Endometrial microvascular endothelial cells (primary cell): ENCODE measurements around the gene GLOD4. TPM values are rescaled to one million over a fixed set of nuclear protein-coding genes. Genes with fewer than 3 reads are reported as not detected.
"Not testable (repeated sequence)": the region's sequence is repeated elsewhere in the genome, so short reads cannot be mapped to it uniquely, and the experiment has no call there.

Experiments
- in situ Hi-C: cut with HindIII; loops from 2 replicates; pipeline ENCODE4 v1.10.0; 2017; ENCODE audit warnings: low sequenced_read_pairs, low pct_unique_long_range_greater_than_20kb; ENCODE audit errors: inconsistent ontology term
- total RNA-seq: library from RNA; depleted of rRNA; stranded (reverse); fragments of >200 nt; gene quantifications from one replicate; pipeline ENCODE4 v1.2.3, GENCODE V29; 2015; ENCODE audit errors: inconsistent ontology term

The GLOD4 gene
- total RNA-seq, 1 donor from 2014 or later = 73.4 TPM

- in situ Hi-C loops = loop anchor here (25.0 kb wide), 1 partner anchor 173 kb away; no protein-coding TSS in a partner anchor
Observed at GRCh38 chr17:789160-789840, 7.2 kb upstream of the GLOD4 start.

DNA sequence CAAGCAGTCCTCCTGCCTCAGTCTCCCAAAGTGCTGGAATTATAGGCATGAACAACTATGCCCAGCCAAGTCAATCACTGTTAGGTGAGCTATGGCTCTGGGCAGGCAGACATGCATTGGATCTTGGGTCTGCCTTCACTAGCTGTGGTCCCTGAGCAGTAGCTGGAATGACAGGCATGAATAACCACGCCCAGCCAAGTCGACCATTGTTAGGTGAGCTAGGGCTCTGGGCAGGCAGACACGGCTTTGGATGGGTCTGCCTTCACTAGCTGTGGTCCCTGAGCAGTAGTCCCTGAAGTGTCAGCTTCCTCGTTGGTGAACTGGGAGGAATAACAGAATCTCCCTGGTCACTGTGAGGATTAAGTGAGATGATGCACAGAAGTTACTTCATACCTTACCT is 6.5 kb upstream of the GLOD4 start:
- in situ Hi-C loops = loop anchor here (25.0 kb wide), 1 partner anchor 174 kb away; no protein-coding TSS in a partner anchor

GRCh38 chr17:787641-788221 is 5.7 kb upstream of the GLOD4 start:
- in situ Hi-C loops = loop anchor here (25.0 kb wide), 1 partner anchor 175 kb away; no protein-coding TSS in a partner anchor

GRCh38 chr17:785901-786300 is 3.8 kb upstream of the GLOD4 start:
- in situ Hi-C loops = loop anchor here (25.0 kb wide), 1 partner anchor 176 kb away; no protein-coding TSS in a partner anchor

DNA sequence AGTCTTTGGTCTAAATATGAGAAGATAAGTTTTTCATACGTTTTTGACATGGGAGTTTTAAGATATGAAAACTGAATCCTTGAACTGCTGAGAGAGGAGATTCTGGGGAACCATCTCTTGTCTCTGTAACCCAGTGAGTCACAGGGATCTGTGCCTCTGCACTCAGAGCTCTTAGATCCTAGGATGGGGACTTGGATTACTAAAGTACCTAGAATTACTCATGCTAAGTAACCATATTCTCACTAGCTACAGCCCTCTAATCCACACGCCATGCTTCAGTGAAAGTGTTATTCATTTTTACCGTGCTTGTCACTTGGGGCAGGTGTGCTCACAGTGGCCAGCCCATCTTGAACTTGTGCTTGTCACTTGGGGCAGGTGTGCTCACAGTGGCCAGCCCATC is 2.1 kb upstream of the GLOD4 start:
- in situ Hi-C loops = loop anchor here (25.0 kb wide), 1 partner anchor 178 kb away; no protein-coding TSS in a partner anchor

- in situ Hi-C loops = loop anchor here (25.0 kb wide), 1 partner anchor 184 kb away; no protein-coding TSS in a partner anchor
Observed at GRCh38 chr17:778096-778495, 4.0 kb downstream of the GLOD4 start.

GRCh38 chr17:774313-774584 is 7.8 kb downstream of the GLOD4 start:
- in situ Hi-C loops = no loop called here

DNA sequence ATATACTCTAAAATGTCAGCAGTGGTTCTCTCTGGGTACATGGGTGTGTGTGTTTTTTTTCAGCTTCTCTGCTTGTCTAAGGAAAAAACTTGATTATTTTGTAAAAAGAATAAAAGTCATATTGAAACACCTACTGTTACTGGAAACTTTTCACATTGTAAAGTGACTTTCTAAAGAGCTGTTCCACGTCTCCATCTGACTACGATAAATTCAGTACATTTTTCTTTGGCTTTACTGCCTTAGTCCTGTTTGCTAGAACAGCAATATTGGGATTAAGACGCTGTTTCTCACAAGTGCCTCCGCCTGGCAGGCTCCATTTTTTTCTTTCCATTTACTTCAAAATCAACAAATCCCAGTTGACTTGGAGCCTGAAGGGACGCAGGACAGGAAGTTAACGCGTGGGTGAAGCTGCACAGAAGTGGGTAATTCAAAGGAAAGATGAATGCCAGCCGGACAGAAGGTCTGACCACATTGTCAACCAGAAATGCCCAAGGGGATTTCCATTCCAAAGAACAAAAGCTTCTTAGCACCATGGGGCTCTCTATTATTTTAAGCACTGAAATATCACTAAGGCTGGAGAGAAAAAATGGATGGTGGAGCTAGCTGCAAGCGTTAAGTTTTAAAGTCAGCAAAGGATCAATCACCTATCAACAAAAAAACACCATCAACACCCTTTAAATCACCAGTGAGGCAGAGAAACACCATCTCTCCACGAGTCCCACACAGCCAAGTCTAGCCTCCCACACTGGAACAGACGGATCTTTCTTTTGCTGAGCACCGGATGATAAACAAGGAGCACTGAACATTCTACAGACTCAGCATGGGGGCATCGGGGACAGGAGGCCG is 8.4 kb downstream of the GLOD4 start:
- in situ Hi-C loops = no loop called here

DNA sequence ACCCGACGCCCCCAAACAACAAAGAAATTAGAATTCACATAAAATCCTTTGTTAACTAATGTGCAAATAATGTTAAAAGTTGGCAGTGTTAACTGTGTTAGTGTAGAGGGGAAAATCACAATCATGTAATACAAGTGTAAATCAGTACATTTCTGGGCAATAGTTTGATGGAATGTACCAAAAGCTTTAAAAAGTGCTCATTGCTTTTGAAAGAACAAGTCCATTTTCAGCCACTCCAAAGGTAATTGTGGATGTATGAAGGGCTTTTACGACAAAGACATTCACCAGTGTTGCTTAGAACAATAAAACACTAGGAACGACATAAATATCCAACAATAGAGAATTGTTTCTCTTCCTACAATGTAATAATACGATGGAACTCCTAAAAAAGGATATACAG is 9.1 kb downstream of the GLOD4 start:
- in situ Hi-C loops = no loop called here

DNA sequence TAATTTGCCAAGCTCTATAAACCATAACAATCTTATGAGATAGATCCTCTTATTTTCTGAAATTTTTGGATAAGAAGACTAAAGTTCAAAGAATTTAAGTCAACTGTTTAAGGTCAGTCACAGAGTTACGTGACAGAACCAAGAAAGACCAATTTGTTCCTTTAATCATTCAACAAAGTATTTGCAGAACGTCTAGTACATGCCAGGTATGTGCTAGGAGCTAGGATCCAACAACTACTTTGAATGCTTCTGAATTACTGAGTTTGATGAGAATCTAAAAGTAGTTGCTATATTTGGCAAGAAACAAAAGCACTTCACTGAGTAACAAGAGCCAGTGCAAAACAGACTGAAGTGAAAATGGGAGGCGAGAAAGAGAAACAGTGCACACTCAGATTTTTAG is 15.0 kb downstream of the GLOD4 start:
- in situ Hi-C loops = no loop called here

GRCh38 chr17:760371-760770 is 21.7 kb downstream of the GLOD4 start:
- in situ Hi-C loops = no loop called here

GRCh38 chr17:759964-760363 is 22.1 kb downstream of the GLOD4 start:
- in situ Hi-C loops = no loop called here

DNA sequence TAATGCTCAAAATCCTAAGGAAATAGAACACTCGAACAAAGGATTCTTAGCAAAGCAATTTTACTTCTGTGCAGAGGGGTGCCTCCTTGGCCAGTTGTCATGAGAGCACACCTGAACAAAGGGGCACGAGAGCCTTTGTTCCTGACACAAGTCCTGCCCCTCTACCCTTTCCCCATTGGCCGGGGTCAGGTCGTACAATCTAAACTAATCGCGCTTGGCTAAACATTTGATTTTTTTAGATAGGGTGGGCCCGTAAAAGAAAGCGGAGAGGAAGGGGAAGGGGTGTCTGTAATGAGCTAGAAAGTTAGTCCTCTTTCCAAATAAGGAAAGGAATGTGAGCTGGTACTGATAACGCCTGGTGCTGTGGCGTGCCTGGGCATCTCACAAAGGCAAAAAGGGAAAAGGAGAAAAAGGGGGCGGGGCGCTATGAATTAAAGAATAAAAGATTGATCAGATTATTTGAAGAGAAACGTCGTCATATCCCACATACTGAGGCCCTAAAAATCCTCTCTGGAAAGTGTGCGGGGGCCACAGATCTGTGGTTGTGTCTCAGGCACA is 26.0 kb downstream of the GLOD4 start:
- in situ Hi-C loops = not testable (repeated sequence)

GRCh38 chr17:755319-755961 is 26.6 kb downstream of the GLOD4 start:
- in situ Hi-C loops = not testable (repeated sequence)

GRCh38 chr17:753418-753817 is 28.7 kb downstream of the GLOD4 start:
- in situ Hi-C loops = no loop called here

DNA sequence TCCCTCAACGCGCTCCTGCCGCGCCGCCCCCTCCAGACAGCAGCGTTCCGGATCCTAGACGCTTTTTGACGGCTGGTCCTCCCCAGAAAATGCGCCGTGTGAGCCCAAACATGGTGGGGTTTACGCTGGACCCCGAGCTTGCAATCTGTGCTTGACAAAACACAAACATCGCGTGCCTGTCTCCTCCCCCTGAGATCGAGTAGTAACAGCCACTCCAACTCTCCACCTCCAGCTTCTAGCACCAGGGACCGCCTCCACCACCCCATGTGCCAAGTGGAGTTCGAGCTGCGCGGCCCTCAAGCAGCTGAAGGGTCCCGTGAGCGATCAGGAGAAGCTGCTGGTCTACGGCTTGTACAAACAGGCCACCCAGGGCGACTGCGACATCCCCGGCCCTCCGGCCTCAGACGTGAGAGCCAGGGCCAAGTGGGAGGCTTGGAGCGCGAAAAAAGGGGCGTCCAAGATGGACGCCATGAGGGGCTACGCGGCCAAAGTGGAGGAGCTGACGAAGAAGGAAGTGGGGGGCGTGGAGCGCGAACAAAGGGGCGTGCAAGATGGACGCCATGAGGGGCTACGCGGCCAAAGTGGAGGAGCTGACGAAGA is 29.4 kb downstream of the GLOD4 start:
- in situ Hi-C loops = no loop called here

DNA sequence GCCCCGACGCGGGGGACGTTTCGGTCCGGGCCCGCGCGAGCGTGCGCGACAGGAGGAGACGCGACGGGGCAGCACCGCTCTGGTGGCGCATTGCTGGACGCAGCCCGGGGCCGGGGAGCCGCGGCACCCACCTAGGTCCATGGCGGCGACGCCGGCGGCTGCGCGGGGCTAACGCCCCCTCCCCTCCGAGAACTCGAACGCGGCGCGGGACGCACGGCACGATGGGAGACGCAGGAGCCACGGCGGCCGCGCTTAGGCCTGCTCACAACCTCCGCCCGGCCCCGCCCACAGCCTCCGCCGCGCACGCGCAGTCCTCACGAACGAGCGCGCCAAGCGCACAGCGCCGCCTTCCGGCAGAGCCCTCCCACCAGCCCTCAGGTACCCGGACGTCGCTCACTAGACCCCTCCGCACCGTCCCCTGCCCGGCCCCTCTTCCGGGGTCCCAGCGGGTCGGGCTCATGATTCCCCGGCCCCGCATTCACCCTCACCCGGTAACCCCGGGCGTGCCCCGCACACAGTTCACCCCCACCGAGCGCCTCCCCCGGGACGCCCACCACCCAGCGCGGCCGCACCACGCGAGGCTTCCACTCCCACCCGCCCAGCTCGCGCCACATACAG is 30.0 kb downstream of the GLOD4 start, which contains the start of gene GEMIN4:
Gene GEMIN4, minus strand, starts transcription at position 263 of the 618 bp plus-strand sequence. Its CDS starts 122 bp downstream, at position 141.
- in situ Hi-C loops = no loop called here
